Esophagus muscularis mucosa (tissue), 3 donors: Measurements from ENCODE around the gene CACNA2D3.

Experiments
- CTCF ChIP-seq, 3 experiments: fragments of 200-600 bp in 2 of 3; fragments of 450-650 bp in 1 of 3; sonication (generic) in 2 of 3; IDR thresholded peaks; one replicate each; pipeline ENCODE4 v1.5.1; 2017 to 2019; ENCODE audit warnings: antibody characterized with exemption in 3 of 3, mild to moderate bottlenecking in 2 of 3, moderate library complexity in 1 of 3
- POLR2A ChIP-seq: fragments of 450-650 bp; IDR thresholded peaks from one replicate; pipeline ENCODE4 v1.6.1; 2017; ENCODE audit warnings: antibody characterized with exemption, moderate library complexity, mild to moderate bottlenecking, low read depth

GRCh38 chr3:54731732-54732445 lies 609.5 kb downstream of the CACNA2D3 start:
- TF ChIP-seq POLR2A (no peak), CTCF (IDR thresholded peaks at IDR 0.05) (no peak)
